B cell (primary cell): ENCODE measurements around the gene SELENOS. TPM values are rescaled to one million over a fixed set of nuclear protein-coding genes. Genes with fewer than 3 reads are reported as not detected.

Source experiments
- ATAC-seq: fragments of 200-7000 bp; cut with Tn5 transposase; one replicate; pipeline ENCODE4 v1.10.0; 2021; ENCODE audit warnings: low read depth, mild to moderate bottlenecking, moderate number of reproducible peaks, moderate library complexity
- CTCF ChIA-PET: fragments of 350-600 bp; sonication (Branson Sonifier 250); formaldehyde crosslinking; loops from one replicate; lab custom pipeline; 2021; ENCODE audit warnings: antibody characterized with exemption, inconsistent platforms; lab: Charles Lee
- POLR2A ChIA-PET: fragments of 350-600 bp; sonication (Branson Sonifier 250); formaldehyde crosslinking; loops from one replicate; lab custom pipeline; 2021; ENCODE audit warnings: antibody characterized with exemption; lab: Charles Lee
- DNase-seq: peaks from one replicate; pipeline ENCODE4 v3.0.0; 2013
- H2AFZ ChIP-seq: 2 replicates; pipeline ENCODE4 v1.6.1; 2012; ENCODE audit warnings: mild to moderate bottlenecking, low read depth, low read length; ENCODE audit not compliant: insufficient read depth, poor library complexity, severe bottlenecking
- H3K27ac ChIP-seq, 2 donors: 1 replicate in 1 of 2; 2 replicates in 1 of 2; pipeline ENCODE4 v1.5.1; 2012 to 2013; ENCODE audit warnings: low read length in 2 of 2, mild to moderate bottlenecking in 2 of 2, moderate library complexity in 1 of 2
- H3K27me3 ChIP-seq, 4 experiments: fragments of 200-600 bp in 1 of 4; sonication (generic) in 1 of 4; replicated peaks in 1 of 4; 1 replicate in 2 of 4; 2 replicates in 2 of 4; pipeline versions ENCODE4 v1.6.1 to v1.7.0; 2013 to 2016; ENCODE audit warnings: low read length in 3 of 4, mild to moderate bottlenecking in 2 of 4, mixed read lengths in 1 of 4, moderate library complexity in 1 of 4; ENCODE audit not compliant: insufficient read depth in 4 of 4, control insufficient read depth in 3 of 4; ENCODE audit errors: control extremely low read depth in 1 of 4
- H3K36me3 ChIP-seq, 2 experiments: replicated peaks in 1 of 2; 1 replicate in 1 of 2; 2 replicates in 1 of 2; pipeline versions ENCODE4 v1.6.1 to v1.7.1; 2013; ENCODE audit warnings: low read length in 1 of 2; ENCODE audit not compliant: insufficient read depth in 2 of 2, control insufficient read depth in 1 of 2; ENCODE audit errors: control extremely low read depth in 1 of 2, extremely low read depth in 1 of 2
- H3K4me1 ChIP-seq, 2 donors: fragments of 200-600 bp in 1 of 2; sonication (generic) in 1 of 2; 1 replicate in 1 of 2; 2 replicates in 1 of 2; pipeline versions ENCODE4 v1.5.1 to v1.6.1; 2013 to 2017; ENCODE audit warnings: low read length in 2 of 2; ENCODE audit not compliant: control insufficient read depth in 2 of 2, insufficient read depth in 2 of 2
- H3K4me2 ChIP-seq: replicated peaks from 2 replicates; pipeline ENCODE3; 2012; ENCODE audit warnings: mild to moderate bottlenecking, low read depth, low read length; ENCODE audit not compliant: poor library complexity, severe bottlenecking
- H3K4me3 ChIP-seq, 5 experiments: fragments of 200-600 bp in 1 of 5; sonication (generic) in 1 of 5; 1 replicate in 3 of 5; 2 replicates in 2 of 5; pipeline versions ENCODE4 v1.5.1 to v1.7.0; 2011 to 2016; ENCODE audit warnings: low read length in 4 of 5, mild to moderate bottlenecking in 4 of 5, low read depth in 2 of 5, control low read depth in 1 of 5, moderate library complexity in 1 of 5; ENCODE audit not compliant: insufficient read depth in 1 of 5; ENCODE audit errors: control extremely low read depth in 1 of 5, extremely low read depth in 1 of 5
- H3K79me2 ChIP-seq: fragments of 200-600 bp; sonication (generic); one replicate; pipeline ENCODE4 v1.6.0; 2016; ENCODE audit warnings: low read length; ENCODE audit not compliant: control insufficient read depth, insufficient read depth
- H3K9ac ChIP-seq: fragments of 200-600 bp; sonication (generic); 2 replicates; pipeline ENCODE4 v1.6.1; 2017; ENCODE audit warnings: mild to moderate bottlenecking, low read length, moderate library complexity
- H3K9me3 ChIP-seq, 3 donors: one replicate each; pipeline versions ENCODE4 v1.6.1 to v1.7.1; 2013; ENCODE audit warnings: low read length in 2 of 3; ENCODE audit not compliant: control insufficient read depth in 2 of 3, insufficient read depth in 1 of 3; ENCODE audit errors: control extremely low read depth in 1 of 3
- H4K20me1 ChIP-seq: 2 replicates; pipeline ENCODE4 v1.6.0; 2012; ENCODE audit warnings: mild to moderate bottlenecking, low read length; ENCODE audit not compliant: insufficient read depth, control insufficient read depth, poor library complexity, severe bottlenecking
- H3K27ac Mint-ChIP-seq: one replicate; pipeline ENCODE4 v1.8.0; 2021; ENCODE audit warnings: mixed read lengths
- H3K27me3 Mint-ChIP-seq: one replicate; pipeline ENCODE4 v1.8.0; 2021; ENCODE audit warnings: mixed read lengths
- H3K4me1 Mint-ChIP-seq: one replicate; pipeline ENCODE4 v1.8.0; 2021; ENCODE audit warnings: mixed read lengths
- H3K4me3 Mint-ChIP-seq: one replicate; pipeline ENCODE4 v1.8.0; 2021; ENCODE audit warnings: mixed read lengths
- H3K9me3 Mint-ChIP-seq: one replicate; pipeline ENCODE4 v1.8.0; 2022; ENCODE audit warnings: mixed read lengths; ENCODE audit not compliant: insufficient read depth
- EZH2 ChIP-seq: IDR thresholded peaks from 2 replicates; pipeline ENCODE4 v1.6.1; 2012; ENCODE audit warnings: borderline replicate concordance, low read depth, mild to moderate bottlenecking, moderate library complexity, low read length; ENCODE audit not compliant: insufficient read depth, poor library complexity, severe bottlenecking
- WGBS: methylation state at CpG from one replicate; pipeline ENCODE4 v1.1.5; 2013; ENCODE audit warnings: missing lambda C conversion rate; ENCODE audit not compliant: insufficient coverage; 5-methylcytosine and 5-hydroxymethylcytosine counted together
- intact Hi-C: fragments of 100-400 bp; cut with micrococcal nuclease; formaldehyde crosslinking; loops from one replicate; pipeline ENCODE4 v1.10.0; 2022
- polyA plus RNA-seq: library from polyadenylated mRNA; depleted of rRNA; stranded (reverse); fragments of >200 nt; gene quantifications from 2 replicates; pipeline ENCODE4 v1.2.3, GENCODE V29; 2012
- total RNA-seq, 2 donors: library from RNA; stranded (reverse); fragments of 120-200 nt in 1 of 2; gene quantifications; 1 replicate in 1 of 2; 2 replicates in 1 of 2; pipeline versions ENCODE4 v1.2.3 to v1.2.4, GENCODE V29; 2013 to 2022
- TF ChIP-seq, protein P1 (sequence below): fragments of 200-600 bp; IDR thresholded peaks from one replicate; pipeline ENCODE4 v1.8.0; 2022; ENCODE audit warnings: antibody characterized with exemption, mild to moderate bottlenecking

Gene SELENOS
- total and polyA plus RNA-seq, 2 donors (not counting 1 experiment from before 2014, with no cell fraction given), result 14.2 to 26.8 TPM

DNA sequence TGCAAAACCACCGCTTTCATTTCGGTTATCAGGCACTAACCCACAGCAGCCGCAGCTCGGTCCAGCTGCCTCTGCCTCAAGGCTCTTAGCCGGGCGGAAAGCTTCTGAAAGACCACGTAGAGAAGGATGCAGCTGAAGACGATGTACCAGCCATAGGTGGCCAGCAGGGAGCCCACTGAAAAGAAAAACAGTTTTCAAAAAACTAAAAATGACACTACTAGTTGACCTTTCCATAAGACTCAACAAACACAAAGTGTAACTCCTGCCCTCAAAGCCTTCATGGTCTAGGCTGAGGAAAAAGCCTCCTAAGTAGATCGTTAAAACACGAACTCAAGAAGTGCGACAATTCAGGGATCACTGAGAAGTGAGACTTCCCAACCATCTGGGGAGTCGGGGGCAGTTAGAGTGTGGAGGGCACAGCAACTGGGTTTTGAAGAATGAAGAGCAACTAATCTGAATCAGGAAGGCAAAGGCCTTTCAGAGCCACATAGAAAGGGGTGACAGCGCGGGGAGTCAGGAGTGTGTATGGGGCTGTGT, 716 bp downstream of the SELENOS start:
- peaks cover 10 to 20% of the 10 kb centered on the region in 2 donors for H3K4me1 ChIP-seq
- TF ChIP-seq, protein P1, sequence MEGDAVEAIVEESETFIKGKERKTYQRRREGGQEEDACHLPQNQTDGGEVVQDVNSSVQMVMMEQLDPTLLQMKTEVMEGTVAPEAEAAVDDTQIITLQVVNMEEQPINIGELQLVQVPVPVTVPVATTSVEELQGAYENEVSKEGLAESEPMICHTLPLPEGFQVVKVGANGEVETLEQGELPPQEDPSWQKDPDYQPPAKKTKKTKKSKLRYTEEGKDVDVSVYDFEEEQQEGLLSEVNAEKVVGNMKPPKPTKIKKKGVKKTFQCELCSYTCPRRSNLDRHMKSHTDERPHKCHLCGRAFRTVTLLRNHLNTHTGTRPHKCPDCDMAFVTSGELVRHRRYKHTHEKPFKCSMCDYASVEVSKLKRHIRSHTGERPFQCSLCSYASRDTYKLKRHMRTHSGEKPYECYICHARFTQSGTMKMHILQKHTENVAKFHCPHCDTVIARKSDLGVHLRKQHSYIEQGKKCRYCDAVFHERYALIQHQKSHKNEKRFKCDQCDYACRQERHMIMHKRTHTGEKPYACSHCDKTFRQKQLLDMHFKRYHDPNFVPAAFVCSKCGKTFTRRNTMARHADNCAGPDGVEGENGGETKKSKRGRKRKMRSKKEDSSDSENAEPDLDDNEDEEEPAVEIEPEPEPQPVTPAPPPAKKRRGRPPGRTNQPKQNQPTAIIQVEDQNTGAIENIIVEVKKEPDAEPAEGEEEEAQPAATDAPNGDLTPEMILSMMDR, result no peak
- no peak for TF ChIP-seq EZH2
- Mint-ChIP-seq H3K27ac (peak overlapping the region; percentile 84), H3K4me3 (peak overlapping the region; percentile 96), H3K27me3 (no peaks in the 10 kb centered on the region), H3K4me1 (peaks cover 12% of the 10 kb centered on the region), H3K9me3 (no peaks in the 10 kb centered on the region)
- ChIA-PET POLR2A (no interaction called here), CTCF (interaction anchor here (0.7 to 4.3 kb wide), 5 partner anchors 9 to 753 kb away, joined by 3 to 19 read pairs (median 7); partner anchors contain the start of gene SNRPA1)
- H3K4me3 ChIP-seq, result peak overlapping the region; percentile 19 to 96 (median 84)
- peak overlapping the region; percentile 76 for H3K4me2 ChIP-seq
- peak overlapping the region; percentile 81 for H3K9ac ChIP-seq
- H4K20me1 ChIP-seq, result no peaks in the 10 kb centered on the region
- ATAC-seq (no peak), DNase-seq (peak; percentile 37)
- peaks cover 7 to 49% of the 10 kb centered on the region in 2 experiments for H3K36me3 ChIP-seq
- no peaks in the 10 kb centered on the region for H3K27me3 ChIP-seq
- peaks cover 19% of the 10 kb centered on the region for H3K79me2 ChIP-seq
- intact Hi-C loops, result loop anchor here (1.0 kb wide), 3 partner anchors 18 to 188 kb away; partner anchors contain the start of gene CHSY1
- H2AFZ ChIP-seq, result peak overlapping the region; percentile 89
- 36% methylated on average over 10 of the region's 14 CpGs for WGBS
- peak overlapping the region; percentile 39 to 85 for H3K27ac ChIP-seq
- H3K9me3 ChIP-seq, result no peaks in the 10 kb centered on the region

DNA sequence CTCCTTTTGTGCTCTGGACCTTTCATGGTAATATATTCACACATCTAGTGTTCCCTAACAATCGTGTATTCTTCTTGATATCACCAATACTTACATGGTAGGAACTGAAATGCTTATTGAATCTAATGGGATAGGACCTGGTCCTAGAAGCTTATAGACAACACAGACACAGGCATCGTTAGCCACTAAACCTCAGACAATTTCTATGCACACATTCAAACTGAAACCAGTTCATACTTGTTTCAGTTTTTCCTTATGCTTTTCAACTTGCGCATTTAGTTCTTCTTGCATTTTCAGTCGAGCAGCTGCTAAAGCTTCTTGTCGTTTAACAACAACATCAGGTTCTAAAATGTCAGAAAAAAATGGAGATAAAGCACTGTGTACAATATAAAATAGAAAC, 2.3 kb downstream of the SELENOS start:
- no peak overlapping the region for H3K4me3 ChIP-seq
- POLR2A ChIA-PET, result no interaction called here

More for the DNA sequence above, 2.3 kb downstream of the SELENOS start:
- WGBS, result no CpG with 5 or more reads among the region's 5 CpGs
- Mint-ChIP-seq H3K4me3 (no peak overlapping the region), H3K4me1 (peaks cover 12% of the 10 kb centered on the region), H3K27me3 (no peaks in the 10 kb centered on the region), H3K27ac (no peak overlapping the region), H3K9me3 (no peaks in the 10 kb centered on the region)
- CTCF ChIA-PET, result interaction anchor here (0.8 to 4.3 kb wide), 4 partner anchors 11 to 23 kb away, joined by 3 to 19 read pairs (median 6); partner anchors contain the start of gene CHSY1
- Histone ChIP-seq H3K4me2 (no peak overlapping the region), H3K27me3 (no peaks in the 10 kb centered on the region), H2AFZ (no peak overlapping the region), H3K27ac (no peak overlapping the region), H3K36me3 (peaks cover 4 to 50% of the 10 kb centered on the region in 2 experiments), H3K79me2 (peaks cover 19% of the 10 kb centered on the region), H3K9ac (no peak overlapping the region), H3K9me3 (no peaks in the 10 kb centered on the region), H4K20me1 (no peaks in the 10 kb centered on the region), H3K4me1 (peaks cover 10 to 20% of the 10 kb centered on the region in 2 donors)
- DNase-seq, result no peak
- TF ChIP-seq EZH2, result no peak
- TF ChIP-seq, protein P1, result no peak
- no peak for ATAC-seq
- intact Hi-C loops, result no loop called here
